GM19467 (cell line): ENCODE measurements around the gene STAU1.
A peak's percentile ranks its signal among the peaks of the same experiment; 100 is the strongest.
"Not testable (repeated sequence)": the region's sequence is repeated elsewhere in the genome, so short reads cannot be mapped to it uniquely, and the experiment has no call there.

Source experiments
- ATAC-seq: cut with Tn5 transposase; IDR thresholded peaks from one replicate; pipeline ENCODE4 v1.9.1; 2021; ENCODE audit warnings: mild to moderate bottlenecking, moderate library complexity; ENCODE audit not compliant: unreplicated experiment

The STAU1 gene

DNA sequence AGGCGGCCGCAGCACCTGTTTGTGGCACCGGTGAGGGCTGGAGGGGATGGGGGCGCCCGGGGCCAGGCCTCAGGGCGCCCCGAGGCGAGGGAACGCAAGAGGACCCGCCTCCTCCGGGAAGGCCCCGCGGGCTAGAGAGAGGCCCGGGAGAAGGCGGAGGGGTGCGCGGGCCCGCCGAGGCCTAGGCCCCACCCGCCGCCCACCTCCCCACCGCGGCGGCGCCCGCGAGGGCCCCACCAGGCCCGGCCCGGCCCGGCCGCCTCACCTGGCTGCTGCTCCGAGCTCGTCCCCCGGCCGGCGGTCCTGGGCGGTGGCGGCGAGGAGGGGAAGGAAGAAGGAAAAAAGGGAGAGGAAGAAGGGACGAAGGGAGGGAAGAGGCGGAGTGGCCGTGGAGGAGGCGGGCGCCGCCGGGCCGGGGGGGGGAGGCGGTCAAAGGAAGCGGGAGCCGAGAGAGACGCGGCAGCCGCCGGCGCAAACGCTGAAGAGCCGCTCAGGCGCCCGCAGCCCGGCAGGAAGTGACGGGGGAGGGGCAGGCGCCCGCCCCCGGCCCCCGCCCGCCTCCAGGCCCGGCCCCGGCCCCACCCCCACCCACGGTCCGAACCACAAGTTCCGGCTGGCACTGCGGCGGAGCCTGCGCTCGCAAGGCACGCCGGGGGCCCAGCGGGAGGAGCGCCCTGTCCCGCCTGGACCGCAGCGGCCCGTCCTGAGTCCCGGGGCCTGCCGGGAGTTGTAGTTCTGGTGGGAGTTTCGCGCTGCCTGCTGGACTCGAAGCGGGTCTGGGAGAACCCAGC is at the start of gene STAU1:
Gene STAU1, minus strand, starts transcription at position 484 of the 791 bp plus-strand sequence. CDS start 22,133 bp downstream, outside the sequence.
- peak; percentile 87 for ATAC-seq

- ATAC-seq, result no peak
These were observed 49.4 kb upstream of the STAU1 start for GRCh38 chr20:49237531-49237930.

DNA sequence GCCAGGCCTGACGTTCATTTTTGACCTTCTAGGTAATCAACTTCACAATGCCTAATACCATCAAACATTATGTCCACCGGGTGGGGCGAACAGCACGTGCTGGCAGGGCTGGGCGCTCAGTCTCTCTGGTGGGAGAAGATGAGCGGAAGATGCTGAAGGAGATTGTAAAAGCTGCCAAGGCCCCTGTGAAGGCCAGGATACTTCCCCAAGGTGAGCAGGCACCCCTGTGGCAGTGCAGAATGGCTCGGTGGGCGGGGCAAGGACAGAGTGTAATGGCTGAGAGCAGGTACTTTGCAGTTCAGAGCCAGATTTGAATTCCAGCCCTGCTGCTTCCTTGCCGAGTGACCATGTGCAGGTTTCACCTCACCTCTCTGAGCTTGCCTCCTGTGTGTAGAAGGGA is 48.2 kb upstream of the STAU1 start:
- no peak for ATAC-seq

DNA sequence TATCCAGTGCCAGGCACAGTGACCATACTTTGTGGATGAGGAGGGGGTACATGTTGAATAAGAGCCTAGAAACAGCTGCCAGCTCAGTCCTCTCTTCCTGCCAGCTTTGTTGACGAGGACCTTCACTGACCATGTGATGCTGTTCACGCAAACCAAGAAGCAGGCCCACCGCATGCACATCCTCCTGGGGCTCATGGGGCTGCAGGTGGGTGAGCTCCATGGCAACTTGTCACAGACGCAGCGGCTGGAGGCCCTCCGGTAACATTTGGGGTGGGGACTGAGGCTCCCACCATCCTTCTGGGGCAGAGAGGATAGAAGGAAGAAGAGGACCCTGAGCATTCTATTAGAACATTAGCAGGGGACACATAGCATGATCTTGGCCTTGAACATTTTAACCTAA is 46.7 kb upstream of the STAU1 start:
- no peak for ATAC-seq

DNA sequence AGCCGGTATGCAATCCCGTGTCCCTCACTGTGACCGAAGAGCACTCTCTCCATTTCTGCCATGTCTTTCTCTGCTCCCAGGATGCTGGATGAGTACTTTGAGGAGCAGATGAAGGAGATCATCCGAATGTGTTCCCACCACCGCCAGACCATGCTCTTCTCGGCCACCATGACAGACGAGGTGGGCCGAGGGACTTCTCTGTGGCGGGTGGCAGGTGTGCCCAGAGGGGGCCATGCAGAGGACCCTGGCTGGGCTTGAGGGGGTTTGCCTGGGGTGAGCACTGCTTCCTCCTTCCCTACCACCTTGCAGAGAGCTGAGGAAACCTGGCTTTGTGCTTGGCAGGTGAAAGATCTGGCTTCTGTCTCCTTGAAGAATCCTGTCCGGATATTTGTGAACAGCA is 45.1 kb upstream of the STAU1 start:
- ATAC-seq, result no peak

- no peak for ATAC-seq
These were observed 43.3 kb upstream of the STAU1 start for GRCh38 chr20:49231471-49231870.

DNA sequence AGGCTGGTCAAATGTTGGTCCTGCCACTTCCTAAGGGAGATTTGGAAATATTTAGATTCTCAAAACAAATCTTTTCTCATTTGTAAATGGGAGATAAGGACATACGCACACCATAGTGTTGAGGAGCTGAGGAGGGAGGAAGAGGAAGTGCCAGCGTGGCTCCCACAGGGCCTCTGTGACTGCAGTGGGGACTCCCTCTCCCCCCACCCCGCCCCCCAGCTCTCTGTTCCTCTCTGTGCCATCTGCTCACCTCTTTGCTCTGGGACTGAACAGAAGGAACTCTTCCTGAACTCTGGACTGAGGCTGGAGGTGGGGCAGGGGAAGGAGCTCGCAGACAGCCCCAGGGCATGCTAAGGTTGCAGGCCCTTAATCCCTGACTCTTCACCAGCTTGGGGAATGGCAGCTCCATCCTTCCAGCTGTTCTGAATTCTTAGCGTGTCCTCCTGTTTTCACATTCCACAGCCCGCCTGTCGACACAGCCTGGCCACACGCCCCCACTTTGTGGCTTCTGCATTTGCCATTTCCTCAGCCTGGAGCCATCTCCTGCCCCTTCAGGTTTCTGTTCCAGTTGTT is 42.5 kb upstream of the STAU1 start:
- ATAC-seq, result no peak

- ATAC-seq, result no peak
These were observed 41.9 kb upstream of the STAU1 start for GRCh38 chr20:49230021-49230420.

GRCh38 chr20:49229381-49229780 is 41.2 kb upstream of the STAU1 start:
- ATAC-seq, result no peak

- ATAC-seq, result no peak
These were observed 40.5 kb upstream of the STAU1 start for GRCh38 chr20:49228676-49229075.

DNA sequence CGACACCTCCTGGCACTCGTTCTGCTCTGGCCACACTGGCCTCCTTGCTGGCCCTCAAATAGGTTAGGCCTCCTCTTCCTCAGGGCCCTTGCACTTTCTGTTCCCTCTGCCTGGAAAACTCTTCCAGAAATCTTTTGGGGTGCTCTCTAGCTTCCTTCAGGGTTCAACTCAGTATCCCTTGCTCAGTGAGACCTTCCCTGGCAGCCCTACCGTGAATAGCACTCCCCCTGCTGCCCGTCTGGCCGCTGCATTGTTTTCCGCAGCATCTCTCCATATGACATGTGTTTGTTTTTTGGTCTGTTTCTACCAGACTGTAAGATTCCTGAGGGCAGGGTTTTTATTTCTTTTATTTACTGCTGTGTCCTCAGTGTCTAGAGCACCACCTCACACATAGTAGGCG is 37.8 kb upstream of the STAU1 start:
- ATAC-seq, result no peak

- no peak for ATAC-seq
These were observed 32.0 kb upstream of the STAU1 start for GRCh38 chr20:49219924-49220831.

- peak; percentile 90 for ATAC-seq
These were observed 31.2 kb upstream of the STAU1 start, which contains the start of gene DDX27 for GRCh38 chr20:49219091-49219923. Gene DDX27, plus strand, starts transcription at chr20:49219416. Its CDS starts 33 bp downstream, at chr20:49219449.

DNA sequence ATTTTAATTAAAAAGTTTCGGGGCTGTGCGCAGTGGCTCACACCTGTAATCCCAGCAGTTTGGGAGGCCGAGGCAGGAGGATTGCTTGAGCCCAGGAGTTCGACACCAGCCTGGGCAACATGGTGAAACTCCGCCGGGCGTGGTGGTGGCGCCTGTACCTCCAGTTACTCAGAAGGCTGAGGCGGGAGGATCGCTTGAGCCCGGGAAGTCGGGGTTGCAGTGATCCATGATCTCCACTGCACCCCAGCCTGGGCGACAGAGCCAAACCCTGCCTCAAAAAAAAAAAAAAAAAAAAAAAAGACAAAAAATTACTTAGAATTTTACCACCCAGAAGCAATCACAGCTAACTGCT is 30.6 kb upstream of the STAU1 start:
- ATAC-seq, result not testable (repeated sequence)

DNA sequence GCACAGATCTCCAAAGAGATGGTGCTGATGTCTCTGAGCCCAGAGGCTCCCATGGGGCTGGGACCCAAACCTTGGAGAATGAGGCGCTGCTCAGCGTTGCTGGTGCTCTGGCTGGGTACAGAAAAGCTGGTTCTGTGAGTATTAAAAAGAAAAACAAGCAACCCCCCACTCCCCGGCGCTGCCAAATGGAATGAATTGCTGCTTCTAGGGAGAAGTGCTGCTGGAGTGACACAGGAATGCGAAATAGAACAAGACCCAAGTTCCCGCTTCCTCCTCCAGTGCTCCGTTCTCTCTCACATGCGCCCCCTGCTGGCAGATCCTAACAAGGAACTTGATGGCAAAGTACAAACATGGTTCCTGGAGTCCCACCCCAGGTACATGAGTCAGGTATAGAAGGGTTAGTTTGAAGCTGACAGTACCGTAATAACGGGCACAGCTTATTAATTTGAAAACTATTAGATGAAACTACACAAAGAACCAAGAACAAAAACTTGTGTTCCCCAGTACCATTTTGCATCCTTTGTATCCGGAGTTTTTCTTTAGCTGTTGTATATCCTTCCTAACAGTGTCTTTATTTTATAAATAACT is 29.0 kb upstream of the STAU1 start:
- no peak for ATAC-seq

- ATAC-seq, result no peak
These were observed 27.1 kb upstream of the STAU1 start for GRCh38 chr20:49215232-49215631.

- no peak for ATAC-seq
These were observed 26.4 kb upstream of the STAU1 start for GRCh38 chr20:49214571-49214970.

DNA sequence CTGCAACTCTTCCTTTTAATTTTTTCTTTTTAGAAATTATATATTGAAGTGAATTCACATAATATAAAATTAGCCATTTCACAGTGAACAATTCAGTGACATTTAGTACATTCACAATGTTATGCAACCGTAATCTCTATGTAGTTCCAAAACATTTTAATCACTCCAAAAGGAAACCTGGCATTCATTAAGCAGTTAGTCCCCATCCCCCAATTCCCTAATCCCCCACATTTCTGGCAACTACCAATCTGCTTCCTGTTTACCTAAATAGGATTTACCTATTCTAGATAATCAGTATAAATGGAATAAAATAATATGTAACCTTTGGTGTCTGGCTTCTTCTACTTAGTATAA is 22.6 kb upstream of the STAU1 start:
- ATAC-seq, result no peak

GRCh38 chr20:49210101-49210756 is 22.1 kb upstream of the STAU1 start:
- ATAC-seq, result no peak

GRCh38 chr20:49207076-49207475 is 18.9 kb upstream of the STAU1 start:
- no peak for ATAC-seq
